ENCODE measurements around the gene DZIP1. TPM values are rescaled to one million over a fixed set of nuclear protein-coding genes. Genes with fewer than 3 reads are reported as not detected.
"Not testable (repeated sequence)": the region's sequence is repeated elsewhere in the genome, so short reads cannot be mapped to it uniquely, and the experiment has no call there.

DZIP1 gene
- 18.8 TPM for polyA plus RNA-seq (2013, experiment 1 of 2; ENCODE audit: insufficient read length)
- 24.5 TPM for polyA plus RNA-seq (2013, experiment 2 of 2; ENCODE audit: insufficient read length)

GRCh38 chr13:95644601-95645052 is at the start of gene DZIP1:
TSS of gene DZIP1 (minus strand) at chr13:95644706. CDS start at chr13:95642029, 2,677 bp downstream.
- DNase-seq, result peak; percentile 83

- not testable (repeated sequence) for DNase-seq
Observed at GRCh38 chr13:95690986-95691385, 46.5 kb upstream of the DZIP1 start.

- no peak for DNase-seq
Observed at GRCh38 chr13:95689582-95689926, 45.0 kb upstream of the DZIP1 start.

- not testable (repeated sequence) for DNase-seq
Observed at GRCh38 chr13:95684960-95685359, 40.5 kb upstream of the DZIP1 start.

GRCh38 chr13:95684418-95684817 is 39.9 kb upstream of the DZIP1 start:
- DNase-seq, result no peak

GRCh38 chr13:95679722-95680121 is 35.2 kb upstream of the DZIP1 start:
- DNase-seq, result no peak

- DNase-seq, result no peak
Observed at GRCh38 chr13:95678967-95679366, 34.5 kb upstream of the DZIP1 start.

- peak; percentile 51 for DNase-seq
Observed at GRCh38 chr13:95677564-95678266, 33.2 kb upstream of the DZIP1 start.

- peak; percentile 97 for DNase-seq
Observed at GRCh38 chr13:95676762-95677563, 32.5 kb upstream of the DZIP1 start, which contains the start of gene DNAJC3. TSS of gene DNAJC3 (plus strand) at chr13:95677139. CDS start at chr13:95677256, 117 bp downstream.

- DNase-seq, result peak; percentile 15
Observed at GRCh38 chr13:95676105-95676761, 31.7 kb upstream of the DZIP1 start.

GRCh38 chr13:95671597-95671996 is 27.1 kb upstream of the DZIP1 start:
- DNase-seq, result no peak

GRCh38 chr13:95667235-95667634 is 22.7 kb upstream of the DZIP1 start:
- DNase-seq, result not testable (repeated sequence)

GRCh38 chr13:95660981-95661581 is 16.6 kb upstream of the DZIP1 start:
- peak; percentile 63 for DNase-seq

- no peak for DNase-seq
Observed at GRCh38 chr13:95659500-95659899, 15.0 kb upstream of the DZIP1 start.

GRCh38 chr13:95656386-95657015 is 12.0 kb upstream of the DZIP1 start:
- no peak for DNase-seq

- no peak for DNase-seq
Observed at GRCh38 chr13:95652821-95653220, 8.3 kb upstream of the DZIP1 start.

- DNase-seq, result no peak
Observed at GRCh38 chr13:95652244-95652764, 7.8 kb upstream of the DZIP1 start.

- no peak for DNase-seq
Observed at GRCh38 chr13:95650696-95651095, 6.2 kb upstream of the DZIP1 start.

- peak; percentile 59 for DNase-seq
Observed at GRCh38 chr13:95647321-95647720, 2.8 kb upstream of the DZIP1 start.

GRCh38 chr13:95643936-95644598 is 439 bp downstream of the DZIP1 start:
- peak; percentile 47 for DNase-seq

- peak; percentile 33 for DNase-seq
Observed at GRCh38 chr13:95643571-95643935, 953 bp downstream of the DZIP1 start.

Measured in fibroblast of skin of back (primary cell).